ENCODE measurements around the gene PYGM. TPM values are rescaled to one million over a fixed set of nuclear protein-coding genes. Genes with fewer than 3 reads are reported as not detected.

The PYGM gene
- total RNA-seq, 1 donor, result 1.7 TPM

DNA sequence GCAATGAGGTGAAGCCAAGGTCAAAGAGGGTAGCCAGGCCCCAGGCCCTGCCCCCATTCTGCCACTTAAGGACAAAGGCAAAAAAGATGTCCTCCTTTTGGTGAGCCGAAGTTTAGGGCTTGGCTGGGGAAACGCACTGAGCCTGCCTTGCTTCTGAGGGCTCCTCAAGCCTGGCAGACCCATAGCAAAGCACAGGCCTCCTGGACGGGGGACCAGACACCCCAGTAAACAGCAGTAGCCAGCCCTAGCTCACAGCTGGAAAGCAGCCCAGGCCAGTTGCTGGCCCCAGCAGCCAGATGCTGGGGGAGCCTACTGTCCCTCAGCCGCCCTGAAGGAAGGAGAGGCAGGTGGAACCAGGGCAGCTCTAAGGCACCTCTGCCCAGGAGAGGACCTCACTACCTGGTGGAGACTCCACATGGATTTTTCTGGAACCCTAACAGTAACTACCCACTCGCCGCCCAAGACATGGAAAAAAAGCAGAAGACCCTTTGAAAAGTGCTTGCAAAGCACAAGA lies 3.8 kb upstream of the PYGM start:
- TF ChIP-seq, protein P1, sequence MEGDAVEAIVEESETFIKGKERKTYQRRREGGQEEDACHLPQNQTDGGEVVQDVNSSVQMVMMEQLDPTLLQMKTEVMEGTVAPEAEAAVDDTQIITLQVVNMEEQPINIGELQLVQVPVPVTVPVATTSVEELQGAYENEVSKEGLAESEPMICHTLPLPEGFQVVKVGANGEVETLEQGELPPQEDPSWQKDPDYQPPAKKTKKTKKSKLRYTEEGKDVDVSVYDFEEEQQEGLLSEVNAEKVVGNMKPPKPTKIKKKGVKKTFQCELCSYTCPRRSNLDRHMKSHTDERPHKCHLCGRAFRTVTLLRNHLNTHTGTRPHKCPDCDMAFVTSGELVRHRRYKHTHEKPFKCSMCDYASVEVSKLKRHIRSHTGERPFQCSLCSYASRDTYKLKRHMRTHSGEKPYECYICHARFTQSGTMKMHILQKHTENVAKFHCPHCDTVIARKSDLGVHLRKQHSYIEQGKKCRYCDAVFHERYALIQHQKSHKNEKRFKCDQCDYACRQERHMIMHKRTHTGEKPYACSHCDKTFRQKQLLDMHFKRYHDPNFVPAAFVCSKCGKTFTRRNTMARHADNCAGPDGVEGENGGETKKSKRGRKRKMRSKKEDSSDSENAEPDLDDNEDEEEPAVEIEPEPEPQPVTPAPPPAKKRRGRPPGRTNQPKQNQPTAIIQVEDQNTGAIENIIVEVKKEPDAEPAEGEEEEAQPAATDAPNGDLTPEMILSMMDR (IDR thresholded peaks at IDR 0.05; ENCODE audit: insufficient read depth, low read depth, low read length), result no peak
- DNase-seq (ENCODE audit: low read depth), result no peak
- H3K4me3 ChIP-seq (ENCODE audit: low read depth, low read length), result no peak overlapping the region

GRCh38 chr11:64762674-64763525 lies 3.1 kb upstream of the PYGM start:
- no peak overlapping the region for H3K4me3 ChIP-seq (ENCODE audit: low read depth, low read length)
- TF ChIP-seq, protein P1 (IDR thresholded peaks at IDR 0.05; ENCODE audit: insufficient read depth, low read depth, low read length), result no peak
- DNase-seq (ENCODE audit: low read depth), result peak; percentile 46

DNA sequence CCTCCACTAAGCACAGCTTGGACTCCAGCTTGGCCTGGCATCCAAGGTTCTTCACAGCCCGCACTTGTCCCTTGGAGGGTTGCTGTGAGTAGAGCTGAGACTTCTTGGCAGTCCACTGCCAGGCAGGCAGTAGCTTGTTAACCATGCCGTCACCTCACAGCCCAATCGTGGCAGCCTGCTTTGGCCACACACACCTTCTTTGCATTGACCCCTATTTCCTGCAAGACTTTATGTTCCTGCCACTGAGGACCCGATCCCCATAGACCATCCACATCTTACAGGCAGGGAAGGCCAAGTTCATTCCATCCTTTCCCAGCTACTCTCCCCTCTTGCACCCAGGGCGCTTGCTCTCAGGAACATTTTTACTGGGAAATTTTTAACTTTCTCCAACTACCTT lies 2.5 kb upstream of the PYGM start:
- no peak for DNase-seq (ENCODE audit: low read depth)

GRCh38 chr11:64760759-64761420 lies 1.1 kb upstream of the PYGM start:
- no peak for DNase-seq (ENCODE audit: low read depth)
- H3K4me3 ChIP-seq (ENCODE audit: low read depth, low read length), result no peak overlapping the region
- TF ChIP-seq, protein P1 (IDR thresholded peaks at IDR 0.05; ENCODE audit: insufficient read depth, low read depth, low read length), result no peak

More for the DNA sequence above, 2.5 kb upstream of the PYGM start:
- H3K4me3 ChIP-seq (ENCODE audit: low read depth, low read length), result no peak overlapping the region
- TF ChIP-seq, protein P1 (IDR thresholded peaks at IDR 0.05; ENCODE audit: insufficient read depth, low read depth, low read length), result no peak

DNA sequence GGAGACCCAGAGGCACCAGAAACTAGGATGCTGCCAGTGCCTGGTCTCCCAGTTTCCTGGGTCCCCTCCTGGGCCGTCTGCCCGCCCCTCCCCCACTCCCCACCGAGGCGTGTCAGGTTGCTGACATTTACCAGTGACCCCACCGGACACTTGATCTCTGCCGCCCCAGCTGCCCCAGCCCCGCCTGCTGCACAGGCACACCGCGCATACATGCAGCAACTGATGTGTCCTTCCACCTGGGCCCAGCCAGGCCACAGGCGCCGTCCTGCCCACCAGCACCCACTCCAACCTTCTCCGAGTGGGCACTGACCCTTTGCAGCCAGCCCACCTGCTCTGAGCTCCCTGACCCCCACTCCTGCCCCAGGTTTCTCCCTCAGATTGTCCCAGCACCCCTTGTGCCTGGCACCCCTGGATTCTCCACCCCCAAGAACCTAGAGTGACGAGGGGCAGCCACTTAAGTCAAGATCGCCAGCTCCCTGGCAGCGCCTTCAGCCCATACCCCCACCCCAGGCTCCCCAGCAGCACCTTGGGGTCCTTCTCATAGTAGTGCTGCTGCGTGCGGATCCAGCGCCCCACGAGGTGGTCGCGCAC lies 548 bp downstream of the PYGM start:
- TF ChIP-seq, protein P1 (IDR thresholded peaks at IDR 0.05; ENCODE audit: insufficient read depth, low read depth, low read length), result no peak
- no peak for DNase-seq (ENCODE audit: low read depth)
- no peak overlapping the region for H3K4me3 ChIP-seq (ENCODE audit: low read depth, low read length)

GRCh38 chr11:64758330-64759079 lies 1.3 kb downstream of the PYGM start:
- DNase-seq (ENCODE audit: low read depth), result no peak
- H3K4me3 ChIP-seq (ENCODE audit: low read depth, low read length), result no peak overlapping the region
- TF ChIP-seq, protein P1 (IDR thresholded peaks at IDR 0.05; ENCODE audit: insufficient read depth, low read depth, low read length), result no peak

Data from fibroblast of villous mesenchyme (primary cell).